ENCODE measurements around the gene IL32.

The IL32 gene

GRCh38 chr16:3115561-3115960 lies 50.1 kb downstream of the IL32 start:
- no peak for DNase-seq (ENCODE audit: low spot score)

- no peak for DNase-seq (ENCODE audit: low spot score)
These were observed 52.9 kb downstream of the IL32 start for GRCh38 chr16:3118204-3118790.

GRCh38 chr16:3118846-3119245 lies 53.4 kb downstream of the IL32 start:
- DNase-seq (ENCODE audit: low spot score) = no peak
